ENCODE results near the gene UBE2D4. TPM values are rescaled to one million over a fixed set of nuclear protein-coding genes. Genes with fewer than 3 reads are reported as not detected.
A peak's percentile ranks its signal among the peaks of the same experiment; 100 is the strongest.

The UBE2D4 gene
- total and polyA plus RNA-seq, 9 donors = 9.1 to 32.1 (median 19.1) TPM

DNA sequence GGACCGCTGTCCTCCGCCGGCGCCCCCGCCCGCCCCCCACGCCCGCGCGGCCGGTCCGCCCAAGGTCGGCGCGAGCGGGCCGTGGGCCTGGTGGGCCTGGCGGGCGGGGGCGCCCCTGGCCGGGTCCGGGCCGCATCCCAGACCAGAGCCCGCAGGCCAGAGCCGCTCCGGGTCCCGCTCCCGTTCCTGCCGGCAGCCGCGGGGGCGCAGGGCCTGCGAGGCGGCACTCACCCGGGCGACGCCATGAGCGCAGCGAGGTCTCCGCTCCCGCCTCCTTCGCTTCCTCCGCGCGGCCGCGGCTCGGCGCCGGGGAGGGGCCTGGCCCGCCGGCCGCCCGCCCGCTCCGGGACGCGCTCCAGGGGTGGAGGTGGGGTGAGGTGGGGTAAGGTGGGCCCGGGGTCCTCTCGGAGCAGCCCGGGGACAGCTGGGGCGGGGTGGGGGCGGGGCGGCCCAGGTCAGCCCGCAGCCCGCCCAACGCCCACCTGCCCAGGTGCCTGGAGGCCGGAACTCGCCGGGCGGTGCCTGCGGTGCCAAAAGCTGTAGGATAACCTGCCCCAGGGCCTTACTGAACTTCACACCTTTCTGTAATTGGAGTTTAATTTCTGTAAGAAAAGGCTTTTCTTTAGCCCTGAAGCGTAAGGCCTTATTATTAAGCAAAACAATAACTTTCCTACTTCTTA is 19.8 kb upstream of the UBE2D4 start, which contains the start of gene URGCP:
URGCP (minus strand) TSS at position 266 of the 680 bp plus-strand sequence; CDS start at position 245, 21 bp downstream.
- Histone ChIP-seq H3K4me3 (peak within 1 kb of the TSS; percentile 81), H3K27ac (peak within 1 kb of the TSS; percentile 93 to 95), H3K9me3 (no peaks in the 10 kb centered on the region), H3K4me1 (ENCODE audit: insufficient read depth) (peaks cover 12% of the 10 kb centered on the region), H3K27me3 (no peaks in the 10 kb centered on the region), H3K36me3 (no peaks in the 10 kb centered on the region)
- 0 to 2% (median 0%) methylated on average over 30 to 72 of the region's 73 CpGs for WGBS, 3 donors
- TF ChIP-seq, protein P1, sequence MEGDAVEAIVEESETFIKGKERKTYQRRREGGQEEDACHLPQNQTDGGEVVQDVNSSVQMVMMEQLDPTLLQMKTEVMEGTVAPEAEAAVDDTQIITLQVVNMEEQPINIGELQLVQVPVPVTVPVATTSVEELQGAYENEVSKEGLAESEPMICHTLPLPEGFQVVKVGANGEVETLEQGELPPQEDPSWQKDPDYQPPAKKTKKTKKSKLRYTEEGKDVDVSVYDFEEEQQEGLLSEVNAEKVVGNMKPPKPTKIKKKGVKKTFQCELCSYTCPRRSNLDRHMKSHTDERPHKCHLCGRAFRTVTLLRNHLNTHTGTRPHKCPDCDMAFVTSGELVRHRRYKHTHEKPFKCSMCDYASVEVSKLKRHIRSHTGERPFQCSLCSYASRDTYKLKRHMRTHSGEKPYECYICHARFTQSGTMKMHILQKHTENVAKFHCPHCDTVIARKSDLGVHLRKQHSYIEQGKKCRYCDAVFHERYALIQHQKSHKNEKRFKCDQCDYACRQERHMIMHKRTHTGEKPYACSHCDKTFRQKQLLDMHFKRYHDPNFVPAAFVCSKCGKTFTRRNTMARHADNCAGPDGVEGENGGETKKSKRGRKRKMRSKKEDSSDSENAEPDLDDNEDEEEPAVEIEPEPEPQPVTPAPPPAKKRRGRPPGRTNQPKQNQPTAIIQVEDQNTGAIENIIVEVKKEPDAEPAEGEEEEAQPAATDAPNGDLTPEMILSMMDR (IDR thresholded peaks at IDR 0.05) = no peak
- TF ChIP-seq POLR2A (IDR thresholded peaks at IDR 0.05) (no peak), EP300 (IDR thresholded peaks at IDR 0.05) (no peak)
- intact Hi-C loops (cut with DNase I) = no loop called here
- DNase-seq = peak; percentile 55 to 75 (median 67)

DNA sequence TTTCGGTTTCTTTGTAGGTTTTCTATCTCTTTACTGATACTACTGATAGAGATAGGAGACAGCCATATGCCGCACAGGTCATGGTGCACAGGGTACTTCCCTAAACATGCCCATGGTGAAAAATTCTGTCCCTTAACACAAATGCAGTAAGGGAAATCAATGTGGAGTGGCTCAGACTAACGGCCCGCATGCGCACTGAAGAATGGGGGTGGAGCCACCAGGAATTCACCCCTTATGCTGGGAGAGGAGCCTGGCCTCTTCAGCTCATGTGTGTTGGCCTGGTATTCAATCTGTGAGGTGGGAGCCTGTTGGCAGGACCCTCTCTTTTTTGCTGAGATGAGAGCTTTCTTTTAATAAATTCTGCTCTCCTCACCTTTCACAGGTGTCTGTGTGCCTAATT is 11.4 kb upstream of the UBE2D4 start:
- Histone ChIP-seq H3K36me3 (no peaks in the 10 kb centered on the region), H3K27me3 (no peaks in the 10 kb centered on the region), H3K27ac (no peak overlapping the region), H3K9me3 (no peaks in the 10 kb centered on the region), H3K4me1 (ENCODE audit: insufficient read depth) (no peaks in the 10 kb centered on the region), H3K4me3 (no peak overlapping the region)
- no peak for DNase-seq
- WGBS, 3 donors = 89 to 91% (median 89%) methylated on average over 5 of the region's 5 CpGs
- no peak for TF ChIP-seq POLR2A (IDR thresholded peaks at IDR 0.05)
- TF ChIP-seq EP300 (IDR thresholded peaks at IDR 0.05) = no peak
- TF ChIP-seq, protein P1 (IDR thresholded peaks at IDR 0.05) = no peak
- intact Hi-C loops (cut with DNase I) = no loop called here

DNA sequence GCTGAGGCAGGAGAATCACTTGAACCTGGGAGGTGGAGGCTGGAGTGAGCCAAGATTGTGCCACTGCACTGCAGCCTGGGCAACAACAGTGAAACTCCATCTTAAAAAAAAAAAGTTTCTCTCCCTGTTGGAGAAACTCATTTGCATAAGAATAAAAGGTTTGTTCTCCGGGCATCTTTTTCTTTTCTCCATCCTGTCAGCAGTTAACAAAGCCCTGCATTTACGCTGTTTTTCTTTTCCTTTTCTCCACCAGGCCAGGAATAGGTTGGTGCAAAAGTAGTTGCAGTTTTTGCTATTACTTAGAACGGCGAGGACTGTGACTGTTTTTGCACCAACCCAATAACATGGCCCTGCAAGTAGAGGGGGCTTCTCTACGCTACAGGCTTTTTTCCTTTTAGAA is 10.3 kb upstream of the UBE2D4 start:
- no peaks in the 10 kb centered on the region for H3K36me3 ChIP-seq
- no peak for DNase-seq
- intact Hi-C loops (cut with DNase I) = no loop called here
- H3K4me1 ChIP-seq (ENCODE audit: insufficient read depth) = no peaks in the 10 kb centered on the region
- 96% methylated on average over 5 of the region's 5 CpGs for WGBS, 3 donors
- no peaks in the 10 kb centered on the region for H3K9me3 ChIP-seq
- no peak overlapping the region for H3K4me3 ChIP-seq
- no peaks in the 10 kb centered on the region for H3K27me3 ChIP-seq
- TF ChIP-seq, protein P1 (IDR thresholded peaks at IDR 0.05) = no peak
- TF ChIP-seq EP300 (IDR thresholded peaks at IDR 0.05) (no peak), POLR2A (IDR thresholded peaks at IDR 0.05) (no peak)
- H3K27ac ChIP-seq = no peak overlapping the region

DNA sequence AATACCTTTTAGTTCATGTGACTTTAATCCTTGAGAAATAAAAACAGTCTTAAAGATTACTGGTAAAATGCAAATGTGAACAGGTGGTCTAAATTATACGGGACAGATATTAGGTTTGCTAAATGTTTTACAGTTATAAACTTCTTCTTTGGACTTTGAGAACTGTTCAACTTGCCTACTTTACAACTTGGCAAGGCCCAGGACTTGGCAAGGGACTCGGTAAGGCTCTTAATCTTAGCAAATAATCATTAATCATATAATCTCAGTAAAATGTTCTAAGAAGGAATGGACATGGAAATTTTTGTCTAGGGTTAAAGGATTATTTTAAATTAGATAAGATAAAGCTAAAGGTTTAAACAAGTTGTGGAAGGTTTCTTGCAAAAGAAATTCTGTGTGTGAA is 4.8 kb upstream of the UBE2D4 start:
- intact Hi-C loops (cut with DNase I) = no loop called here
- Histone ChIP-seq H3K36me3 (no peaks in the 10 kb centered on the region), H3K27ac (no peak overlapping the region), H3K4me3 (no peak overlapping the region), H3K27me3 (no peaks in the 10 kb centered on the region), H3K9me3 (no peaks in the 10 kb centered on the region), H3K4me1 (ENCODE audit: insufficient read depth) (peaks cover 1% of the 10 kb centered on the region)
- TF ChIP-seq, protein P1 (IDR thresholded peaks at IDR 0.05) = no peak
- no peak for TF ChIP-seq POLR2A (IDR thresholded peaks at IDR 0.05)
- TF ChIP-seq EP300 (IDR thresholded peaks at IDR 0.05) = no peak
- 24 to 35% (median 34%) methylated on average over 2 of the region's 2 CpGs for WGBS, 3 donors
- no peak for DNase-seq
